Activated CD4-positive, alpha-beta T cell treated with anti-CD3 and anti-CD28 coated beads, Interleukin-2, amount 50 U/mL, for 1 hour (primary cell): ENCODE data around the gene MATN1.
"Not testable (repeated sequence)": the region's sequence is repeated elsewhere in the genome, so short reads cannot be mapped to it uniquely, and the experiment has no call there.

Experiments used
- DNase-seq: peaks from one replicate; pipeline ENCODE4 v3.0.0-alpha.2; 2020

MATN1 gene

DNA sequence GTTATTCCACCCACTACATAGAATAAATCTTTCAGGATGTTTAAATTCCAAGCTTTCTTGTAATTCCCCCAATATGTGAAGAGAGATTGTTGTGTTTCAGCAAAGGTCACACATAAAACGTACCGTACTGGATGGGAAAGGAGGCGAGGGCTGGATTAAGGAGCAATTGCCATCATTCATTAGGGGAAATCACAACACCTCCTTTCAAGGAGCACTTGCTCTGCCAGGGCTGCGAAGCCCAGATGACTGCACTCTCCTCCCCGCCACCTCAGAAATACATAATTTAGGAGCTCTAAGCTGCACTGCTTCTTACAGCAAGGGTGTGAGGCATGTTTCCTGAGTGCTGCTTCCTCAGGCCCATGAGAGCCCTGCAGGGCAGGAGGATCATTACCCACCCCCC is 29.6 kb downstream of the MATN1 start:
- DNase-seq = no peak

DNA sequence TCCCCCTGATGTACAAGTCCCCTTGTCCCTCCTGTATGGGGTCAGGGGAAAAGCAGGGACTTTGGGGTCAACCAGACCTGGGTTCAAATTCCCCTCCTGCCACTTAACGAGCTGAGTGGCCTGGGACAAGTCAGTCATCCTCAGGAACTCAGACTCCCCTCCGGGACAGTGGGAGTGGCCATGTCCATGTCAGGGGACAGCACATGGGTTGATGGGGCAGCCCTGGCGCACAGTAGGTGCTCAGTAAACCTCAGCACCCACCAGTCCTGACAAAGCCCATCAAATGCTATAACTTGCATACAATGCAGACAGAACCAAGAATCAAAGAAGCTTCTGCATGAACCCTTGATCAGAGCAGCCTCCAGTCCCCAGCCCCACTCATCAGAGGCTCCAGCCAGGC is 30.0 kb downstream of the MATN1 start:
- no peak for DNase-seq

DNA sequence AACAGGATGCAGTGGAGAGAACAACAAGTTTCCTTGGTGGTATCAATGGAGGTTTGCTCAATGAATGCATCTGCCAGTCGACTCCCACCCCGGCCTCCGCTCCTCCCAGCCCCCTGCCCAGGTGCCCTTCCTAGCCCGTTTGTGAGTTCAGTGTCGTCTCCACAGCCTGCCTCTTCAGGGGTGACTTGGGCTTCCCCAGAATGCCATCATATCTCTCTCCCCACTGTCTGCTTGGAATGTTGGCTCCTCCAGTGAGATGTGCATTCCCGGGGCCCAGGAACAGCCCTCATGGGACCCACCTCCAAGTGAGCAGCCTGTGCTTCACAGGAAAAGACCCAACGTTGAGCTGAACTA is 30.5 kb downstream of the MATN1 start:
- DNase-seq = no peak

DNA sequence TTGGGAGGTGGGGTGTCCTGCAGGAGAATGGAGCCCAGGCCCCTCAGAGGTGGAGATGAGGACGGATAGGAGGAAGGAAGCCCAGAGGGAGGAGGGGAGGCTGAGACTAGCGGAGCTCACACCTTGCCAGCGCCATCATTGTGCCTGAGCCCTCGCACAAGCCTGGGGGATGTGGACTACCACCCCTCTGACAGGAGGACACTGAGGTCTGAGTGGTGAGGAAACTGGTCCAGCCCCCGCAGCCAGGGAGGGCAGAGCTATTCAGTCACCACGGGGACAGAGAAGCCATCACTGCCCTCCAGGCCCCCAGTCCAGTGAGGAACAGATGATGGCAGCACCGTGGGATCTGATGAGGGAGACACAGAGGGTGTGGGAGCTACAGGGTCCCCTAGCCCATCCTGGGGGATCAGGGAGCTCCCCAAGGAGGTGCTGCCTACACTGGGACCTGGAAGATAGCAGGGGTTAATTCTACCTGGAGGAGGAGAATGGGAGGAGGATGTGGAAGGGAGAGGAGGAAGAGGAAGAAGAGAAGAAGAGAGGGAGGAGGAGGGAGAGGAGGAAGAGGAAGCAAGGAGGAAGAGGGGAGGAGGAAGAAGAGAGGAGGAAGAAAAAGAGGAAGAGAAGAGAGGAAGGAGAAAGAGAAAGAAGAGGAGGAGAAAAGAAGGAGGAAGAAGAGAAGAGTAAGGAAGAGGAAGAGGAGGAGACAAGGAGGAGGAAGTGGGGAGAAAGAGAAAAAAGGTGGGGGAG is 31.0 kb downstream of the MATN1 start:
- no peak for DNase-seq

DNA sequence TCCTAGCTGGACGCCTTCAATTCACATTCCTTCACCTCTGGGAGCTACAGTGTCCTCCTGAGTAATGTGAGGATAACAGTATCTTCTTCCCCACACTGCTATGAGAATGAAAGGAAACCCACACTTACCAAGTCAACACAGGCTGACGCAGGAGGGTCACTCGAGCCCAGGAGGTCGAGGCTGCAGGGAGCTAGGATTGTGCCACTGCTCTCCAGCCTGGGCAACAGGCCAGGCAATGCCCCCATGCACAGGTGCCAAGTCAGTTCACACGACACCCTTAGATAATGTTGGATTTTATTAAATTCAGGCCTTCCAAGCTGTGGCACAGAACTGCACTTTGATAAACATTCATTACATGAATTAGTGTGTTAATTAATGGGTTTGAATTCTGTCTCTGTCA is 31.9 kb downstream of the MATN1 start:
- DNase-seq = no peak

DNA sequence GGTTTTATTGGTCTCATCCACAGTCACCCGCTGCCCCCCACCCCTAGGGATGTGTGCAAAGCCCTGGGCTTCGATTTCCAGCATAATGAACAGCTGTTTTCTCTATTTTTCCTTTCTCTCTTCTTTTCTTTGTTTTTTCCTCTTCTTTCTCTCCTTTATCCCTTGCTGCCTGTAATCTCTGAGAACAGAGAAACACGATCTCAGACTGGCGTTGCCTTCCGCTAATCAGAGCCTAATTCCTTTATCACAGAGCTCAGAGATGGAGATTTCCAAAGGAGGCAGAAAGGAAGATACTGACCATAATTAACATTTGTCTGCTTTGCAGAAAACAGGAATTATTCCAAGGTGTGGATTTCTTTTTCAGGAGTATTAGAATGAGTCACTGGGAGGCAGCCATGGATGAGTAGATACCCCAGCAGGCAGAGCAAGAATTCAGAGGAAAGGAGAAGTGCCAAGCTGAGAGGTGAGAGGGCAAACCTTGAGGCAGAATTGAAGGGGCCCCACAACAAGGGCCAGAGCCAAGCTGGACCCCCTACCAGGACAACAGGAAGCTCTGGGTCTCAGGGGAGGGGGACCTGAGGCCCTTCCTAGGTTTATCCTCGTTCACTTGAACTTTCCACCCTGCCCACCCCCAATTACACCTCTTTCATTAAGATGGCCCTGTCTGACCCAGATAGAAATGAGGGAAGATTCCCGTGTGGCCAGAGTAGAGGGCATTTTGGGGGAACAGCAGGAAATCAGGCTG is 33.3 kb downstream of the MATN1 start:
- no peak for DNase-seq

DNA sequence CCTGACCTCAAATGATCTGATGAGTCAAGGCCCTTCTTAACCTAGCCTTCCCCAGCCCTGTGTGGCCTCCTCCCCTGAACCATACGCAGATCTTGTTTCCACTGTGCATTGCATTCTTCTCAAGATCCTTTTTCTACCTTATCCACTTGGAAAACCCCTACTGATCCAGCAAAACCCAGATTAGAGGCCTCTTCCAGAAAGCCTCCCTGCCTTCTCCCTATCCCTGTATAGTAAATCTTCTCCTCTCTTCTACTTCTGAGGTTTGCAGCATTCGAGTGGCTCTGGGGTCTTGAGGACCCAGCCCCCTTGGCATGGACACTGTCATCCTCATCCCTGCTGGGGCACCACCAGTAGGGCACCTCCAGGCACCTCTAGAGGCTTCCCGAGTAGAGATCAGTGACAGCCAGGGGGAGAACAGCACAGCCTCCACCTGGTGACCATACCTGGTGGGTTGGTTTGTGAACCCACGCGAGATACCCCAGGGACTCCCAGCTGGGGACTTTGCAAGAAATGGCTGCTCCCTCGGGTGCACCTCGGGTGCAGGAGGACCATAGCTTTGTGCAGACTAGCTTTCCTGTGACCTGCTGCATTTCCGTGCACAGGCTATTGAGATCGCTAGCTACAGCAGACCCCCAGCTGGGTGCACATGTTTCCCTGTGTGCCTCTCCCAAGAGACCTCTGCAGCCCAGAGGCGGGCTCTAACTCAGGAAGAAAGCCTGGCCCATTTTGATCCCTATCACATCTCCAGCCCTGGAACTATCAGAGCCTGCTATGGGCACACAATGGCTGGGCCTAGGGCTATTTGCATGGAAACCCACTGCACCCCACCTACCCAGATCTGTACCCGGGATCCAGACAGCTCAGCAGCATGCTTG is 34.2 kb downstream of the MATN1 start:
- DNase-seq = no peak

DNA sequence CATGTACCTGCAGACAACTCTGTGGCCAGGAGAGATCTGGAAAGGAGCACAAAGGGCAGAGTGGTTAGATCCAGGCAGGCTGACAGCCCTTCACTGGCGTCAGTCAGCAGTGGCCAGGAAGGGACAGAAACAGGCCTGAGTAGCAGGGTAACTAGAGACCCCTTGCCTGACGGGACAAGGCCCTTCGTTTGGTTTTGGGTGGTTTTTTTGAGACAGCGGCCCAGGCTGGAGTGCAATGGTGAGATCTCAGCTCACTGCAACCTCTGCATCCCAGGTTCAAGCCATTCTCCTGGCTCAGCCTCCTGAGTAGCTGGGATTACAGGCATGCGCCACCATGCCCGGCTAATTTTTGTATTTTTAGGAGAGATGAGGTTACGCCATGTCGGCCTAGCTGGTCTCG is 34.9 kb downstream of the MATN1 start:
- DNase-seq = not testable (repeated sequence)

DNA sequence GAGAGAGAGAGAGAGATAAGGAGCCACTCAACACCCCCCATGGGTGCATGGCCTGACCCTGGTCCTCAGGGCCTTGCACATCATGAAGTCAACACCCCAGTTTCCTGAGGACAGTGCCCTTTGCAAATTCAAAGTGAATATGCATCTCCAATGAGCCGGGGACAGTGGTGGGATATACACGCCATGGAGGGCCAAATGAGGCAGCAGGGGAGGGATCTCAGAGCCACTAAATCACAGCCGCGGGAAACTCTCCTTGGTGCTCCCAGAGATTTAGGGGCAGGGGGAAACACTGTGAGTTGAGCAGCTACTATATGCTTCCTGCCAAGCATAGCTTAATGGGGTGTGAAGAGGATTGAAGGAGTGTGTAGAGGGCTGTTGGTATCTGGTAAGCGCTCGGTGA is 35.5 kb downstream of the MATN1 start:
- DNase-seq = no peak

DNA sequence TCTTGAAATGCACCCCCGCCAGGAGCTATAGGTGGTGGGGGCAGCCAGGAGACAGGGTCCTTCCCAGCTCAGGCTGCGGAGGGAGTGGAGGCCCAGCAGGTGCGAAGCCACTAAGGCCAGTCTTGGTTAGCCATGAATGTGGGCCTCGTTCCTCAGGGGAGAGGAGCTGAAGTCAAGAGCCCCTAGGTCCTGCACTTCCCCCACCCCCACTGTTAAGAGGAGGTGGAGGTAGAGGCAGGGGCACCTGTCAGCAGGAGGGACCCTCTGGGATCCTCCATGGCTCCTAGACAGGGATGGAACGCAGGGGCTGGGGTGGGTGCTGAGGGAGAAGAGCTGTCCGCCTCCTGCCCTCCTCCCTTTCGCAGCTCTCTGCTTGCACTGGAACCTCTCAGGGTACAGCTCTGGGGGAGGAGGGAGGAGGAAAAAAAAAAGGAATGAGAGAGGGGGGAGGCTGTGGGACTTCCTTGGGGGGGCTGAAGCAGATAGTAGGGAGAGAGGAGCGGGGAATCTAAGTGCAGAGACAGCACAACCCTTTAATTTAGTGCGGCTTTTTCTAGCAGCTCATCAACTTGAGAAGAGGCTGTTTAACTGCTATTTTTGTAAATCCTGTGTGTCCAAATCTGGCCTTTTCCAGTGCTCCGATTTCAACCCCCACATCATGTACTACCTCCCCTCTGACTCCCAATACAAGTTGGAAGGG is 37.0 kb downstream of the MATN1 start:
- no peak for DNase-seq

DNA sequence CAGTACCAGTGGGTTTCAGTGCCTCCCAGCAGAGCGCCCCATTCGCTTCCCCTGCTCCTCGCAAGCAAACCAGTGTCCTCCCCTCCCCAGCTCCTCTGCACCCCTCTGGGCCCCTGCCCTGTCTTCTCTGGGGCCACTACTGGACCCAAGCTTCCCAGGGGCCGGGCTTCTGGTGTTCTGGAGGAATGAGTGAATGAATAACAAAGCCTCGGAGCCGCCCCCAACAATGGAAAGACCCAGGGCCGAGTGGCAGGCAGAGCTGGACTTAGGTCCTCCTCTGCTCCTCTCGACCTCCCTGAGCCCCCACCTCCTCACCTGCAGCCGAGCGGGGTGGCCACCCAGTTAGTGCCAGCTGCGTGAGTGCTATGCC is 37.6 kb downstream of the MATN1 start:
- no peak for DNase-seq

DNA sequence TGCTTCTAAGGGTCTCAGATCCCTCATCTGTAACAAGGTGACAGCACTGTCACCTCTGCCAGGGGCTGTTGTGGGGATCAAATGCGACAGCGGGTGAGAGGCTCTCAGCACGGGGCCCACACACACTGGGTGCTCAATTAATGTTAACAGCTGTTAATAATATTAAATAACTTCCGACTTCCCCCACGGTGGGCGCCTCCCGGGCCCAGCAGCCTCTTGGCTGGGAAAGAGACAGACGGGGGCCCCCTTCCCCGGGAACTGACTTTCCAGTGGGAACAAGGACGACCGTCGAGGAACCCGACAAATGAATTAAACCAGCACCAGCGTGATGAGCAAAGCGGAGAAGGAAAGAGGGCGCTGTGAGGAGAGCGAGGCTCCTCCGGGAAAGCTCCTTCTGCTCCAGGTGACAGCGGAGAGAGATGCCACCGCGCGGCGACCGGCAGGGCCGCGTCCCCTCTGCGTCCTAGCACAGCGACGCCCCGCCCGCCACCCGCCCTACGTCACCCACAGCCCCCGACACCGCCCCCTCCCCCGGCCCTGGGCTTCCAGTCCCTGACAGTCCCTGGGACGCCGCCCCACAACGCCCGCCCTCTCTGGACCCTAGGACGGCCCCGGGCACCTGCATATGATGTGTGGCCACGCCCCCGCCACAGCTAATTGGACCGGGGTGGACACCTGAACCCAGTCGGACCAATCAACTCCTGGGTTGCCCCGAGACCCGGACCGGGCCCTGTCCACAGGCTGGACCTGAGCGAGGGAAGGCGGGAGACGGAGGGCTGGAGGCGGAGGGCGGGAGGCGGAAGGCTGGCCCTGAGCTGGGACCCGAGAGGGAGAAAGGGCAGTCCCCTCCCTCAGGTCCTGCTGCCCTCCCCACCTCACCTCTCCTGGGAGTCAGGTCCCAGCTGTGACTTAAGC is 38.2 kb downstream of the MATN1 start:
- peak; percentile 12 for DNase-seq

DNA sequence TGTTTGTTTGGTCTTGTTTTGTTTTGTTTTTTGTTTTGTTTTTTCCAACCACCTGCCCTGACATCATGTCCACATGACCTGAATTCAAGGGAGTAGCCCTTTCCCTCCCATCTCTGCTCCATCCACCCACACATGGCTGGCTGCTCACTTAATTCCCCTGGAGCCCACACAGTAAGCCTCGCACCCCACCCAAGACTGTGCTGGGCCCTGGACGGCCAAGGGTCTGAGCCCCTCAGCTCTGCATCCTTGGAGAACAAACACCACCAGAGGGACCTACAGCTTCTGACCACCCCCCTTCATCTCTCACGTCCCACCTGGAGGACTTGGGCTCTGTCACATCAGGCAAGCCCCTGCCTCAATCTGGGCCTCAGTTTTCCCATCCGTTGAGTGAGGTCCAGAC is 39.1 kb downstream of the MATN1 start:
- DNase-seq = no peak

DNA sequence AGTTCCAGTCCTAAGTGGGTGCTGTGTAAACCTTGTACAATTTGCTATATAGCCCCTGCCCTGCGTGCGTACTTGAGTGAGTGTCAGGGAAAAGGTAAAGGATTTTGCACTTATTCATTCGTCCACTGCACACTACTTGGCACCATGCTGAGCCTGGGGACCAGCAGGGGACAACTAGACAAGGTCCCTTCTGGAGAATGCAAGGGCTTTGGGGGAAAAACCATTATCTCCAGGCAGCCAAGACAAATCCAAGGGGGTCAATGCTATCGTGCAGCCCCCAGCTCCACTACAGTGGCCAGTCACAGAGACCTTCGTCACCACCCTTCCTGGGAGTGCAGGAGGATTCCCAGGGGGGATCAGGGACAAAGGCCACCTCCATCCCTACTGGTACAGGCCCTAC is 39.7 kb downstream of the MATN1 start:
- no peak for DNase-seq

DNA sequence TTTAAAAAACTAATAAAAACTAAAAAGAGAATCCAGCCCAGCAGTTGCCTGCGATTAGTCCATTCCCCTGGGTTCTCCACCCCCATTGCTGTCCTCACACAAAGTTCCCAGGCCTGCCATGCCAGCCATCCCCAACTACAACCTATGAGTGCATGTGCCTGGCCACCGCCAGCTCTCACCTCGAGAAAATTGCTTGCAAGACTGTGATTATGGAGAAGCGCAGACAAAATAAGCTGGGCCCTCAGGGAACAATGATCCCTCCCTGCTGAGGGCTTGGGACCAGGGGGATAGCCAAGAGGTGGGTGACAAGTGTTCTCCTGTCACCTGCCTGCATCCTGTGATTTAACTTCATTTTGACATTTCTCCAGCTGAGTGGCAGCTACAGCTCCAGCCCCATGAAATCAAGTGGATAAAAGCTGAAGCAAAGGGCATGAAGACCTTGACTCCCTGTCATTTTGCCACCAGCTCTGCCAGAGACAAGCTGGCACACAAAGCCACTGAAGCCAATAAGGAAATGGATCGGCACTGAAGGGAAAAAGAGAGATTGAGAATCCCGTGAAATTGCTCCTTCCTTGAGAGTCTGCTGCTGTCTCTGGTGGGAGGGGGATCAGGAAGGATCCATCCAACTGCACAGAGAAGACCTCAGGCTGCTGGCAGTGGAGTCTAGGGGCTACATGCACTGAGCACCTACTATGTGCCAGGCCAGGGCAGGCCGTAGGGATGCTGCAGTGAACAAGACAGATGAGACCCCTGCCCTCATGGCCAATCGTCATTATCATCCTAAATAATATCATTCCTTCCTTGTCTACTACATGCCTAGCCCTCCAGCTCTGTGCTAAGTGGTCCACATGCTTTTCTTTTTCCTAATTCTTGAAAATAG is 40.7 kb downstream of the MATN1 start:
- no peak for DNase-seq

DNA sequence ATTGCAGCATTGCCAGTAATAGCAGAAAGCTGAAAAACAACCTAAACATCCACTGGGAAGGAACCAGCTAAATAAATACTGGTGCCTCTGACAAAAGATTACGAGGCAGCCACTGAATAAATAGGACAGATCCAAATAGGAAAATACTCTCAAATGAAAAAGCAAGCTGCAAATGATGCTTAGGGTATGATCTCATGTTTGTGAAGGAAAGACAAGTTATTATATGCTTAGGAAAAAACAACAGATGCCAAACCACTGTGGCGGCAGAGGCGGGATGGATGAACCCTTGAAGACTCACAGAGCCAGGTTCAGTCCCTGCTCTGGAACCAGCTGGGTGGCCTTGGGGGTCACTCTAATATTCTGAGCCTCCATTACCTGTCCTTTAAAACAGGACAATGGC is 41.6 kb downstream of the MATN1 start:
- no peak for DNase-seq

DNA sequence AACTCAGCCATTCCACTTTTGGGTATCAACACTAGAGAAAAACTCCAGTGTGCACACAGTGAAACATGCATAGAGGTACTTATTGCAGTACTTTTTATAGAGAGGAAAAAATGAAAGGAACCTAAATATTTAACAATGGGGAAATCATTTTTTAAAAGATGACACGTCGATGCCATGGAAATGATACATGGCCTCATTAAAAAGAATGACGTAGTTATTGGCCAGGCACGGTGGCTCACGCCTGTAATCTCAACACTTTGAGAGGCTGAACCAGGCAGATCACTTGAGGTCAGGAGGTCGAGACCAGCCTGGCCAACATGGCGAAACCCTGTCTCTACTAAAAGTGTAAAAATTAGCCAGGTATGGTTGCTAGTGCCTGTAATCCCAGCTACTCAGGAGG is 42.5 kb downstream of the MATN1 start:
- no peak for DNase-seq

DNA sequence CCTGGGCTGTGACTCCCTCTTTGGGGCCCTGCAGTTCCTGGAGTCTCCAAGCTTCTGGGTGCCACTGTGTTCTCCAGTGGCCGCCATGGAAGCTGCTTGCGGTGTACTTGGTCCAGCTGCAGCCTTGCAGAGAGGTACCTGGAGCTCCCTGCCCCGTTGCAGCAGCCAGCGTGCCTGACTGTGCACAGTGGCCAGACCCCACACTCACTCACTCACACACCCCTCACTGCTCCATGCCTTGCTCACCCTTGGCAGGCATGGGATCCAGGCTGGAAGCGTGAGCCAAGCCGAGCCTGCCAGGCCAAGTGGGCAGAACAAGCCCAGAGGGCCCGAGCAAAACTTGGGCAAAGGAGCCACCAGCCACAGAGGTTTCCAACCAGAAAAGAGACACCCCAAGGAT is 43.0 kb downstream of the MATN1 start:
- DNase-seq = no peak

DNA sequence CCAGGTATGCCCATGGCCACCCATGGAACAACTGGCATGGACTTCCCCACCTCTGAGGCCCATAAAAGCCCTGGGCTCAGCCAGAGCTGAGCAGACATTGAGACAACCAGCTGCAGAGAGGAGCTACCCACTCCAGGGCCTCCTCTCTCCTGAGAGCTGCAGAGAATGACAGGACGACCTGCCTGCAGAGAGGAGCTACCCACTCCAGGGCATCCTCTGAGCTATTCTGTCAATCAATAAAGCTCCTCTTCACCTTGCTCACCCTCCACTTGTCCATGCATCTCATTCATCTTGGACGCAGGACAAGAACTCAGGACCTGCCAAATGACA is 43.4 kb downstream of the MATN1 start:
- no peak for DNase-seq

DNA sequence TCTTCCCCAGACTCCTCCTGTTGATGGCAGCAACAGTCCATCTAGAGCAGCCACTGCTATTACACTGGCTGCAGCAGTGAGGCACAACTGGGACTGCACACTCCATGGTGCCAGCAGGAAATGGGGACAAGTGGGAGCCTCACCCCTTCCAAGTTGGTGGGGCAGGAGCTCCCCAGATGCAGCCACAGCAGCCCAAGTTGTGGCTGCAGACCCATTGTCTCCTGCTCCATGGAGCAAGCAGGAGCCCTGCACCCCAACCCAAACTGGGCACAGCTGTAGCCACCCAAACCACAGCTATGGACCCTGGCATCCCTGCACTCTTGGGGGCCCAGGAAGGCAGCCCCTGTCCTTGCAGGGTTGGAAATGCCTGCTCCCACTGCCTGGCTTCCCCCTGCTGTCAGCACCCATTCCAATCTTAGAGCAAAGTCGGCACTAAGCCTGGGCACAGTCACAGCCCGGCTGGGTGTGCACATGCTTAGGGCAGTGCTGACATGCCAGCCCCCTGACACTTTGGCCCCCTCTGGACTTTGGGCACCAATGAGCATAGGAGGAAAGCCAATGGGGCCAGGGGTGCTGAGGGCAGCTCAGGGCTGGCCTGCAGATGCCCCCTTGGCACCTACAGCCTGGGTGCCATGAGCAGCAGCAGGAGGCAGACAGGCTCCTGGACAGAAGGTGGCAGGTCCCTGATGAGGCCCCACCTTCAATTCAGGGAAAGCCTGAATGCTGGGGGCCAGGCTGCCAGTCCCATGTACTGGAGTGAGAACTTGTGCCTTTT is 44.0 kb downstream of the MATN1 start:
- DNase-seq = no peak
